OCI-LY1 (cell line): ENCODE results near the gene RAPGEF5.

Source experiments
- H2AFZ ChIP-seq: fragments of 200-600 bp; sonication (generic), shearing (Covaris generic); 2 replicates; pipeline ENCODE4 v1.6.0; 2014; ENCODE audit warnings: antibody characterized with exemption, mild to moderate bottlenecking, low read length
- H3F3A ChIP-seq: fragments of 200-600 bp; sonication (generic), shearing (Covaris generic); 2 replicates; pipeline ENCODE4 v1.6.0; 2014; ENCODE audit warnings: mild to moderate bottlenecking, antibody characterized with exemption, low read length, moderate library complexity; ENCODE audit not compliant: insufficient read depth
- H3K27ac ChIP-seq: fragments of 200-600 bp; sonication (generic); 2 replicates; pipeline ENCODE4 v1.5.1; 2014; ENCODE audit warnings: low read length, mixed run types, mild to moderate bottlenecking, low read depth; ENCODE audit not compliant: poor library complexity, severe bottlenecking
- H3K27me3 ChIP-seq: fragments of 200-600 bp; sonication (generic); 2 replicates; pipeline ENCODE4 v1.6.0; 2014; ENCODE audit warnings: antibody characterized with exemption, mild to moderate bottlenecking, low read length, moderate library complexity; ENCODE audit not compliant: insufficient read depth
- H3K36me3 ChIP-seq: fragments of 200-600 bp; sonication (generic); 2 replicates; pipeline ENCODE4 v1.6.1; 2014; ENCODE audit warnings: mild to moderate bottlenecking, antibody characterized with exemption, low read length, moderate library complexity, mixed read lengths; ENCODE audit not compliant: insufficient read depth
- H3K4me1 ChIP-seq: fragments of 200-600 bp; sonication (generic); 2 replicates; pipeline ENCODE4 v1.5.1; 2014; ENCODE audit warnings: mild to moderate bottlenecking, low read length, moderate library complexity; ENCODE audit not compliant: insufficient read depth, severe bottlenecking
- H3K4me2 ChIP-seq: fragments of 200-600 bp; sonication (generic), shearing (Covaris generic); 2 replicates; pipeline ENCODE4 v1.6.1; 2014; ENCODE audit warnings: low read length
- H3K4me3 ChIP-seq: fragments of 200-600 bp; sonication (generic); 2 replicates; pipeline ENCODE4 v1.5.1; 2014; ENCODE audit warnings: low read length, low read depth, mild to moderate bottlenecking, mixed read lengths; ENCODE audit not compliant: poor library complexity, severe bottlenecking
- H3K79me2 ChIP-seq: fragments of 200-600 bp; shearing (Covaris generic); 2 replicates; pipeline ENCODE4 v1.6.1; 2016; ENCODE audit warnings: mixed run types, low read length, mixed read lengths; ENCODE audit not compliant: insufficient read depth
- H3K9ac ChIP-seq: fragments of 200-600 bp; sonication (generic), shearing (Covaris generic); 2 replicates; pipeline ENCODE4 v1.6.1; 2014; ENCODE audit warnings: mild to moderate bottlenecking, low read length, mixed read lengths
- H3K9me2 ChIP-seq: fragments of 200-600 bp; sonication (generic), shearing (Covaris generic); 2 replicates; pipeline ENCODE4 v1.6.1; 2014; ENCODE audit warnings: low read depth, mild to moderate bottlenecking, low read length, mixed read lengths
- H3K9me3 ChIP-seq: fragments of 200-600 bp; shearing (Covaris generic); 2 replicates; pipeline ENCODE4 v1.6.1; 2014; ENCODE audit warnings: low read length, mixed read lengths
- H4K20me1 ChIP-seq: fragments of 200-600 bp; sonication (generic), shearing (Covaris generic); 2 replicates; pipeline ENCODE4 v1.6.0; 2016; ENCODE audit warnings: mild to moderate bottlenecking, low read length; ENCODE audit not compliant: insufficient read depth
- EZH2 ChIP-seq: fragments of 200-600 bp; sonication (generic), shearing (Covaris generic); IDR thresholded peaks from 2 replicates; pipeline ENCODE4 v1.8.0; 2017; ENCODE audit warnings: borderline replicate concordance, mixed run types, mild to moderate bottlenecking, antibody characterized with exemption, low read length, moderate library complexity, mixed read lengths
- TF ChIP-seq, protein P1 (sequence below): fragments of 200-600 bp; sonication (generic), shearing (Covaris generic); IDR thresholded peaks from 2 replicates; pipeline ENCODE4 v1.5.1; 2017; ENCODE audit warnings: mild to moderate bottlenecking, antibody characterized with exemption, low read length, moderate library complexity, mixed read lengths

RAPGEF5 gene

GRCh38 chr7:22075561-22075960, 281.4 kb downstream of the RAPGEF5 start:
- no peaks in the 10 kb centered on the region for H3K4me1 ChIP-seq
- no peak overlapping the region for H3K4me3 ChIP-seq
- H3K27me3 ChIP-seq, result no peaks in the 10 kb centered on the region; the same call in 1 of the 2 replicates
- H3F3A ChIP-seq, result no peaks in the 10 kb centered on the region
- no peak for TF ChIP-seq EZH2
- TF ChIP-seq, protein P1, sequence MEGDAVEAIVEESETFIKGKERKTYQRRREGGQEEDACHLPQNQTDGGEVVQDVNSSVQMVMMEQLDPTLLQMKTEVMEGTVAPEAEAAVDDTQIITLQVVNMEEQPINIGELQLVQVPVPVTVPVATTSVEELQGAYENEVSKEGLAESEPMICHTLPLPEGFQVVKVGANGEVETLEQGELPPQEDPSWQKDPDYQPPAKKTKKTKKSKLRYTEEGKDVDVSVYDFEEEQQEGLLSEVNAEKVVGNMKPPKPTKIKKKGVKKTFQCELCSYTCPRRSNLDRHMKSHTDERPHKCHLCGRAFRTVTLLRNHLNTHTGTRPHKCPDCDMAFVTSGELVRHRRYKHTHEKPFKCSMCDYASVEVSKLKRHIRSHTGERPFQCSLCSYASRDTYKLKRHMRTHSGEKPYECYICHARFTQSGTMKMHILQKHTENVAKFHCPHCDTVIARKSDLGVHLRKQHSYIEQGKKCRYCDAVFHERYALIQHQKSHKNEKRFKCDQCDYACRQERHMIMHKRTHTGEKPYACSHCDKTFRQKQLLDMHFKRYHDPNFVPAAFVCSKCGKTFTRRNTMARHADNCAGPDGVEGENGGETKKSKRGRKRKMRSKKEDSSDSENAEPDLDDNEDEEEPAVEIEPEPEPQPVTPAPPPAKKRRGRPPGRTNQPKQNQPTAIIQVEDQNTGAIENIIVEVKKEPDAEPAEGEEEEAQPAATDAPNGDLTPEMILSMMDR, result no peak
- no peaks in the 10 kb centered on the region for H4K20me1 ChIP-seq
- no peak overlapping the region for H3K27ac ChIP-seq
- no peak overlapping the region for H3K9ac ChIP-seq
- no peaks in the 10 kb centered on the region for H3K79me2 ChIP-seq
- no peaks in the 10 kb centered on the region for H3K9me2 ChIP-seq
- H3K9me3 ChIP-seq, result peaks cover 6% of the 10 kb centered on the region; the same call in 1 of the 2 replicates
- H2AFZ ChIP-seq, result no peak overlapping the region
- H3K36me3 ChIP-seq, result no peaks in the 10 kb centered on the region
- H3K4me2 ChIP-seq, result no peak overlapping the region

DNA sequence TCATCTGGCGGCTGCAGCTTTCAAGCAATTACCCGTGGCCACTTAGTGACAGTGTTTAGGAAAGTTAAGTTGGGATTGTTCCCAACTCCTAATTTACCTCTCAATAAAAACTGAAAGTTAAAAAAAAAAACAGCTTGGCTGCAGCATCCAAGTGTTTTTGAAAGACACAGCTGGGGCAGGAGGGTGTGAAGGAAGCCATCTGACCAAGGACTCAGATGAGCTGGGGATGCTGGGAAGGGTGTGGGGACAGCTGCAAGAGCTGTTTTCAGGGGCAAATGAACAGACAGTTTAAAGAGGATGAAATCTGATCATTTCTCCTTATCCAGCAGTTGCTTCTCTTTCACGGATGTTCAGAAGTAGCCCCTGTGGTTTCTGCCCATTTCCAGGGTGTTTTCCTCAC, 282.1 kb downstream of the RAPGEF5 start:
- H3K9ac ChIP-seq, result no peak overlapping the region

More for the DNA sequence above, 282.1 kb downstream of the RAPGEF5 start:
- H3K36me3 ChIP-seq, result no peaks in the 10 kb centered on the region
- no peak overlapping the region for H3K27ac ChIP-seq
- H3K27me3 ChIP-seq, result no peaks in the 10 kb centered on the region; the same call in 1 of the 2 replicates
- H3K4me3 ChIP-seq, result no peak overlapping the region
- no peaks in the 10 kb centered on the region for H4K20me1 ChIP-seq
- no peak overlapping the region for H2AFZ ChIP-seq
- H3K79me2 ChIP-seq, result no peaks in the 10 kb centered on the region
- no peak overlapping the region for H3K4me2 ChIP-seq
- H3K9me2 ChIP-seq, result no peaks in the 10 kb centered on the region
- no peaks in the 10 kb centered on the region for H3F3A ChIP-seq
- H3K4me1 ChIP-seq, result no peaks in the 10 kb centered on the region
- H3K9me3 ChIP-seq, result peaks cover 6% of the 10 kb centered on the region; the same call in 1 of the 2 replicates
- TF ChIP-seq, protein P1, result no peak
- TF ChIP-seq EZH2, result no peak
